K562 (cell line): ENCODE results near the gene CABP5. TPM values are rescaled to one million over a fixed set of nuclear protein-coding genes. Genes with fewer than 3 reads are reported as not detected.

Source experiments
- ATAC-seq: fragments of 200-7000 bp; cut with Tn5 transposase; 3 replicates; pipeline ENCODE4 v1.9.1; 2020; ENCODE audit warnings: moderate library complexity
- BruUV-seq: library from RNA; stranded (reverse); fragments of 400-500 nt; replicated peaks from 2 replicates; lab custom pipeline; 2021; lab: Mats Ljungman, UMichigan
- CTCF ChIA-PET: fragments of 300-600 bp; formaldehyde crosslinking; extraction: SDS; loops from one replicate; lab custom pipeline; 2021; ENCODE audit warnings: low intra/inter-chr PET ratio; lab: Yijun Ruan, JAX
- POLR2A ChIA-PET: fragments of 300-600, 350-650 bp; sonication (Branson Sonifier 250); formaldehyde crosslinking; extraction: SDS; loops from one replicate; lab custom pipeline; 2021; ENCODE audit warnings: antibody characterized with exemption, inconsistent platforms; lab: Yijun Ruan, JAX
- DNase-seq, 4 experiments: peaks; one replicate each; pipeline versions ENCODE4 v3.0.0 to v3.0.0-alpha.2; 2011 to 2018; ENCODE audit warnings: low spot score in 3 of 4, mixed read lengths in 3 of 4; ENCODE audit errors: extremely low read depth in 1 of 4
- FAIRE-seq: peaks from 2 replicates; lab custom pipeline; 2011; peaks lifted over from hg19 to GRCh38; lab: Jason Lieb, UNC
- H2AFZ ChIP-seq: 2 replicates; pipeline ENCODE4 v1.6.0; 2011; ENCODE audit warnings: low read depth, low read length, control low read depth, inconsistent platforms
- H3K27ac ChIP-seq: fragments of 200-600 bp; 3 replicates; pipeline ENCODE4 v1.8.0; 2011; ENCODE audit warnings: low read depth, mild to moderate bottlenecking, control low read depth, inconsistent platforms, low read length, moderate library complexity, mixed read lengths; ENCODE audit errors: extremely low read depth
- H3K27me3 ChIP-seq, 2 experiments: fragments of 300-600 bp in 1 of 2; 2 replicates in 1 of 2; 3 replicates in 1 of 2; pipeline versions ENCODE4 v1.6.0 to v1.8.0; 2011; ENCODE audit warnings: inconsistent platforms in 2 of 2, low read length in 2 of 2, mild to moderate bottlenecking in 1 of 2, mixed read lengths in 1 of 2, moderate library complexity in 1 of 2; ENCODE audit not compliant: control insufficient read depth in 2 of 2, insufficient read depth in 2 of 2
- H3K36me3 ChIP-seq: fragments of 300-600 bp; 3 replicates; pipeline ENCODE4 v1.8.0; 2011; ENCODE audit warnings: mild to moderate bottlenecking, low read length, inconsistent platforms; ENCODE audit not compliant: control insufficient read depth, insufficient read depth
- H3K4me1 ChIP-seq, 2 experiments: fragments of 200-600 bp in 1 of 2; replicated peaks in 1 of 2; 2 replicates in 1 of 2; 3 replicates in 1 of 2; pipeline versions ENCODE4 v1.5.1 to v1.8.0; 2011; ENCODE audit warnings: inconsistent platforms in 2 of 2, low read length in 2 of 2, mild to moderate bottlenecking in 1 of 2, mixed read lengths in 1 of 2, moderate library complexity in 1 of 2; ENCODE audit not compliant: control insufficient read depth in 2 of 2, insufficient read depth in 2 of 2
- H3K4me2 ChIP-seq: 2 replicates; pipeline ENCODE4 v1.6.1; 2011; ENCODE audit warnings: low read length, control low read depth, inconsistent platforms, mixed read lengths; ENCODE audit not compliant: insufficient read depth
- H3K4me3 ChIP-seq: fragments of 200-600 bp; sonication (generic), shearing (Covaris generic); 2 replicates; pipeline ENCODE4 v1.5.1; 2016; ENCODE audit warnings: control low read depth, inconsistent platforms
- H3K79me2 ChIP-seq: fragments of 200-600 bp; 3 replicates; pipeline ENCODE4 v1.8.0; 2011; ENCODE audit warnings: low read length, inconsistent platforms; ENCODE audit not compliant: control insufficient read depth, insufficient read depth
- H3K9ac ChIP-seq, 2 experiments: 2 replicates each; pipeline versions ENCODE4 v1.6.0 to v1.6.1; 2011; ENCODE audit warnings: low read depth in 2 of 2, low read length in 2 of 2, control low read depth in 1 of 2, inconsistent platforms in 1 of 2, mild to moderate bottlenecking in 1 of 2, mixed read lengths in 1 of 2; ENCODE audit not compliant: insufficient read depth in 1 of 2
- H3K9me1 ChIP-seq: one replicate; pipeline ENCODE4 v1.6.0; 2011; ENCODE audit warnings: inconsistent platforms, mild to moderate bottlenecking, low read length, moderate library complexity; ENCODE audit not compliant: control insufficient read depth, insufficient read depth
- H3K9me3 ChIP-seq: replicated peaks from 2 replicates; pipeline ENCODE4 v1.5.1; 2011; ENCODE audit warnings: low read depth, low read length, inconsistent platforms; ENCODE audit not compliant: control insufficient read depth, insufficient read depth
- H4K20me1 ChIP-seq: replicated peaks from 2 replicates; pipeline ENCODE4 v1.6.1; 2011; ENCODE audit warnings: low read length, inconsistent platforms, mixed read lengths; ENCODE audit not compliant: control insufficient read depth, insufficient read depth
- BRF1 ChIP-seq: IDR thresholded peaks from 3 replicates; pipeline ENCODE4 v1.6.1; 2011; ENCODE audit warnings: borderline replicate concordance, mild to moderate bottlenecking; ENCODE audit not compliant: insufficient read length; ENCODE audit errors: extremely low read depth
- CC2D1A ChIP-seq: fragments of 450-650 bp; IDR thresholded peaks from 2 replicates; pipeline ENCODE4 v1.6.1; 2017; ENCODE audit warnings: mild to moderate bottlenecking
- CREM ChIP-seq: IDR thresholded peaks from 2 replicates; pipeline ENCODE4 v1.6.1; 2014; ENCODE audit warnings: antibody characterized with exemption, low read depth
- EGR1 ChIP-seq: fragments of 450-650 bp; conservative IDR thresholded peaks from 2 replicates; pipeline ENCODE4 v1.6.1; 2017; ENCODE audit warnings: mild to moderate bottlenecking
- TAF9B ChIP-seq: fragments of 450-650 bp; IDR thresholded peaks from 2 replicates; pipeline ENCODE4 v1.6.1; 2018; ENCODE audit warnings: mild to moderate bottlenecking; ENCODE audit not compliant: partially characterized antibody
- TEAD2 ChIP-seq: fragments of 450-650 bp; IDR thresholded peaks from 2 replicates; pipeline ENCODE4 v1.6.1; 2016; ENCODE audit warnings: missing genetic modification characterization, control low read depth, missing compliant biosample characterization
- ZNF589 ChIP-seq: fragments of 200-800 bp; sonication (Bioruptor generic); IDR thresholded peaks from 2 replicates; pipeline ENCODE4 v1.6.1; 2016; ENCODE audit warnings: low read depth, missing genetic modification characterization, missing compliant biosample characterization
- WGBS: fragments of 100-300 bp; shearing (Covaris generic); methylation state at CpG from one replicate; pipeline ENCODE4 v1.1.6; 2016; ENCODE audit warnings: low coverage, mixed read lengths; ENCODE audit not compliant: insufficient coverage; ENCODE audit errors: missing lambda C conversion rate; 5-methylcytosine and 5-hydroxymethylcytosine counted together
- in situ Hi-C: fragments of 300-500 bp; cut with MboI; formaldehyde crosslinking; loops from 4 replicates; pipeline ENCODE4 v1.15.0; 2018; ENCODE audit warnings: inconsistent platforms, mixed read lengths
- intact Hi-C: fragments of 100-400 bp; cut with micrococcal nuclease; formaldehyde crosslinking; loops from 2 replicates; pipeline ENCODE4 v1.14.2; 2022
- polyA plus RNA-seq, 8 experiments: library from polyadenylated mRNA; depleted of rRNA in 4 of 8; stranded (reverse) in 5 of 8; unstranded in 3 of 8; fragments of >200 nt; fragmentation: Nextera tagmentation in 2 of 8; fragmentation: Illumina TruSeq in 1 of 8; extraction: Ambion mirVana in 2 of 8; extraction: Trizol in 1 of 8; gene quantifications; 2 replicates each; pipeline versions ENCODE4 v1.2.1 to v1.2.3, GENCODE V29; 2011 to 2014; ENCODE audit warnings: inconsistent platforms in 1 of 8, missing spikeins in 1 of 8
- total RNA-seq, 7 experiments: library from RNA; depleted of rRNA in 6 of 7; stranded (reverse); fragments of >200 nt in 6 of 7; fragmentation: Illumina TruSeq in 2 of 7; extraction: Trizol in 2 of 7; gene quantifications; 2 replicates each; pipeline versions ENCODE4 v1.2.1 to v1.2.3, GENCODE V29; 2011 to 2021; ENCODE audit warnings: low replicate concordance in 1 of 7

The CABP5 gene
- total and polyA plus RNA-seq, 9 of the 15 experiments (the other 6 are each of a cell fraction or from before 2014, with no cell fraction given), result not detected

GRCh38 chr19:48059331-48059730, 15.5 kb upstream of the CABP5 start:
- Histone ChIP-seq H3K9ac (no peak overlapping the region), H3K27me3 (peaks cover 12 to 62% of the 10 kb centered on the region in 2 experiments), H4K20me1 (no peaks in the 10 kb centered on the region), H3K4me2 (no peak overlapping the region), H3K4me1 (no peaks in the 10 kb centered on the region; a peak in 1 of 5 replicates), H2AFZ (no peak overlapping the region), H3K9me3 (no peaks in the 10 kb centered on the region), H3K9me1 (no peaks in the 10 kb centered on the region), H3K27ac (no peak overlapping the region), H3K36me3 (no peaks in the 10 kb centered on the region)
- ATAC-seq (no peak), FAIRE-seq (no peak)
- WGBS, result 3% methylated on average over 5 of the region's 6 CpGs
- no TSS peak for BruUV-seq
- CTCF ChIA-PET, result no interaction called here
- TF ChIP-seq EGR1 (peak; percentile 42), ZNF589 (CRISPR knock-in tag) (no peak), TAF9B (no peak), TEAD2 (no peak), CREM (no peak)
- TF ChIP-seq, all 486 proteins: peak for 1
- POLR2A ChIA-PET, result no interaction called here
- no peaks in the 10 kb centered on the region for H3K79me2 ChIP-seq
- no peak for DNase-seq
- in situ Hi-C loops (no loop called here), intact Hi-C loops (no loop called here)
- no peak overlapping the region for H3K4me3 ChIP-seq

- no peak for FAIRE-seq
- TF ChIP-seq BRF1 (no peak), CC2D1A (0 out of 2 replicates have a peak, but pooled peaks have one; percentile 27)
- TF ChIP-seq, all 486 proteins: peak for 1
- Histone ChIP-seq H3K4me2 (no peak overlapping the region), H3K4me1 (no peaks in the 10 kb centered on the region; a peak in 1 of 5 replicates), H3K27me3 (peaks cover 4 to 43% of the 10 kb centered on the region in 2 experiments), H3K4me3 (no peak overlapping the region), H3K27ac (no peak overlapping the region), H2AFZ (no peak overlapping the region), H3K9ac (no peak overlapping the region), H3K9me1 (no peaks in the 10 kb centered on the region), H3K36me3 (no peaks in the 10 kb centered on the region), H3K79me2 (no peaks in the 10 kb centered on the region), H4K20me1 (no peaks in the 10 kb centered on the region), H3K9me3 (no peaks in the 10 kb centered on the region)
- in situ Hi-C loops, result no loop called here
- WGBS, result 5% methylated on average over 5 of the region's 5 CpGs
- POLR2A ChIA-PET, result interaction anchor here (0.6 kb wide), 1 partner anchor 56 kb away, joined by 3 read pairs; the partner anchor contains the start of gene PLA2G4C
- CTCF ChIA-PET, result no interaction called here
- no peak for DNase-seq
- intact Hi-C loops, result no loop called here
- no peak for ATAC-seq
- no TSS peak for BruUV-seq
These were observed 10.0 kb upstream of the CABP5 start for GRCh38 chr19:48053856-48054255.
